Measurements from ENCODE around the gene DPM2.

The DPM2 gene

GRCh38 chr9:127937056-127937387 is 632 bp downstream of the DPM2 start:
- H3K27me3 ChIP-seq (ENCODE audit: control insufficient read depth in 2 of 2, insufficient read depth in 2 of 2, low read length in 2 of 2) = no peaks in the 10 kb centered on the region
- peaks cover 5 to 8% of the 10 kb centered on the region in 2 donors for H3K36me3 ChIP-seq (ENCODE audit: control insufficient read depth in 2 of 2, insufficient read depth in 2 of 2, low read length in 2 of 2)
- H3K9me3 ChIP-seq (ENCODE audit: control insufficient read depth in 2 of 2, low read length in 2 of 2) = no peaks in the 10 kb centered on the region
- H3K9ac ChIP-seq (ENCODE audit: low read depth in 1 of 2, low read length in 2 of 2) = peak overlapping the region; percentile 62 to 72
- H3K4me1 ChIP-seq (ENCODE audit: control insufficient read depth in 2 of 2, insufficient read depth in 2 of 2, low read length in 2 of 2) = peaks cover 21 to 23% of the 10 kb centered on the region in 2 donors
- H3K27ac ChIP-seq (ENCODE audit: low read depth in 2 of 2, low read length in 2 of 2) = peak overlapping the region in 1 of 2 donors; percentile 56
- H3K4me3 ChIP-seq (ENCODE audit: low read length in 2 of 2) = peak overlapping the region; percentile 86 to 93

DNA sequence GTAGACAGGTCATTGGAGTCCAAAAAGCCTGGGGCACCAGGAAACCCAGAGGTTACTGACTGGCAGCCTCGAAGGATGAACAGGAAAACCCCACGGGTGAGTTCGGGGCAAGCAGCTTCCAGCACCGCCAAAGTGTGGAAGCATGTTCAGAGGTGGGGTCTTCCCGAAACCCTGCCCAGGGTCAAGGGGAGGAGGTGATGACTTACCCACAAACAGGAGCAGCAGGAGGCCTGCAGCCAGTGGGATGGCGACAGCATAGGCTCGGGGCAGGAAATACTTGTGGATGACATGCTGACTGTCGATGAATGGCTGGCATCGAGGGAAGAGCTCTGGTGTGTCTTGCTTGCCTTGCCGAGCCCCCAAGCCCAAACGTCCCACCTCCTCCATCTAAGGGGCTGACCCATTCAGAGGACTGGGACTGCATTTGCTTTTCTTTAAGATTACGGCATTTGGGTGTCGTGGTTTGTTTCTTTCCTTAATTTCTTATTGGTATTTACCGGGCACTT is 1.3 kb downstream of the DPM2 start:
- no peaks in the 10 kb centered on the region for H3K27me3 ChIP-seq (ENCODE audit: control insufficient read depth in 2 of 2, insufficient read depth in 2 of 2, low read length in 2 of 2)
- H3K27ac ChIP-seq (ENCODE audit: low read depth in 2 of 2, low read length in 2 of 2) = no peak overlapping the region
- no peaks in the 10 kb centered on the region for H3K9me3 ChIP-seq (ENCODE audit: control insufficient read depth in 2 of 2, low read length in 2 of 2)
- H3K4me3 ChIP-seq (ENCODE audit: low read length in 2 of 2) = peak overlapping the region; percentile 86 to 93
- H3K4me1 ChIP-seq (ENCODE audit: control insufficient read depth in 2 of 2, insufficient read depth in 2 of 2, low read length in 2 of 2) = peaks cover 23% of the 10 kb centered on the region in 2 donors
- peak overlapping the region in 1 of 2 donors; percentile 72 for H3K9ac ChIP-seq (ENCODE audit: low read depth in 1 of 2, low read length in 2 of 2)
- H3K36me3 ChIP-seq (ENCODE audit: control insufficient read depth in 2 of 2, insufficient read depth in 2 of 2, low read length in 2 of 2) = peaks cover 5 to 8% of the 10 kb centered on the region in 2 donors

- Histone ChIP-seq H3K4me3 (ENCODE audit: low read length in 2 of 2) (peak overlapping the region in 1 of 2 donors; percentile 3), H3K4me1 (ENCODE audit: control insufficient read depth in 2 of 2, insufficient read depth in 2 of 2, low read length in 2 of 2) (peaks cover 23 to 29% of the 10 kb centered on the region in 2 donors), H3K9ac (ENCODE audit: low read depth in 1 of 2, low read length in 2 of 2) (no peak overlapping the region)
Observed at GRCh38 chr9:127935765-127936221, 1.9 kb downstream of the DPM2 start.

GRCh38 chr9:127934986-127935385 is 2.7 kb downstream of the DPM2 start:
- Histone ChIP-seq H3K4me3 (ENCODE audit: low read length in 2 of 2) (no peak overlapping the region), H3K9me3 (ENCODE audit: control insufficient read depth in 2 of 2, low read length in 2 of 2) (no peaks in the 10 kb centered on the region), H3K36me3 (ENCODE audit: control insufficient read depth in 2 of 2, insufficient read depth in 2 of 2, low read length in 2 of 2) (peaks cover 0 to 2% of the 10 kb centered on the region in 2 donors), H3K27me3 (ENCODE audit: control insufficient read depth in 2 of 2, insufficient read depth in 2 of 2, low read length in 2 of 2) (peaks cover 0 to 4% of the 10 kb centered on the region in 2 donors), H3K9ac (ENCODE audit: low read depth in 1 of 2, low read length in 2 of 2) (no peak overlapping the region), H3K27ac (ENCODE audit: low read depth in 2 of 2, low read length in 2 of 2) (no peak overlapping the region), H3K4me1 (ENCODE audit: control insufficient read depth in 2 of 2, insufficient read depth in 2 of 2, low read length in 2 of 2) (peaks cover 28 to 29% of the 10 kb centered on the region in 2 donors)

More at GRCh38 chr9:127935765-127936221, 1.9 kb downstream of the DPM2 start:
- Histone ChIP-seq H3K9me3 (ENCODE audit: control insufficient read depth in 2 of 2, low read length in 2 of 2) (no peaks in the 10 kb centered on the region), H3K27ac (ENCODE audit: low read depth in 2 of 2, low read length in 2 of 2) (no peak overlapping the region), H3K27me3 (ENCODE audit: control insufficient read depth in 2 of 2, insufficient read depth in 2 of 2, low read length in 2 of 2) (peaks cover 0 to 2% of the 10 kb centered on the region in 2 donors), H3K36me3 (ENCODE audit: control insufficient read depth in 2 of 2, insufficient read depth in 2 of 2, low read length in 2 of 2) (peaks cover 0 to 5% of the 10 kb centered on the region in 2 donors)

GRCh38 chr9:127934248-127934647 is 3.4 kb downstream of the DPM2 start:
- H3K9me3 ChIP-seq (ENCODE audit: control insufficient read depth in 2 of 2, low read length in 2 of 2) = no peaks in the 10 kb centered on the region
- H3K36me3 ChIP-seq (ENCODE audit: control insufficient read depth in 2 of 2, insufficient read depth in 2 of 2, low read length in 2 of 2) = no peaks in the 10 kb centered on the region
- H3K4me1 ChIP-seq (ENCODE audit: control insufficient read depth in 2 of 2, insufficient read depth in 2 of 2, low read length in 2 of 2) = peaks cover 28 to 29% of the 10 kb centered on the region in 2 donors
- peaks cover 4 to 10% of the 10 kb centered on the region in 2 donors for H3K27me3 ChIP-seq (ENCODE audit: control insufficient read depth in 2 of 2, insufficient read depth in 2 of 2, low read length in 2 of 2)
- H3K4me3 ChIP-seq (ENCODE audit: low read length in 2 of 2) = no peak overlapping the region
- H3K27ac ChIP-seq (ENCODE audit: low read depth in 2 of 2, low read length in 2 of 2) = no peak overlapping the region
- no peak overlapping the region for H3K9ac ChIP-seq (ENCODE audit: low read depth in 1 of 2, low read length in 2 of 2)

- H3K27ac ChIP-seq (ENCODE audit: low read depth in 2 of 2, low read length in 2 of 2) = no peak overlapping the region
- H3K27me3 ChIP-seq (ENCODE audit: control insufficient read depth in 2 of 2, insufficient read depth in 2 of 2, low read length in 2 of 2) = peaks cover 24% of the 10 kb centered on the region in 2 donors
- H3K4me1 ChIP-seq (ENCODE audit: control insufficient read depth in 2 of 2, insufficient read depth in 2 of 2, low read length in 2 of 2) = peaks cover 28 to 30% of the 10 kb centered on the region in 2 donors
Observed at GRCh38 chr9:127931092-127931881, 6.4 kb downstream of the DPM2 start.

GRCh38 chr9:127930231-127931091 is 7.2 kb downstream of the DPM2 start, which contains the start of gene PIP5KL1:
Gene PIP5KL1 (minus strand): TSS chr9:127930777. CDS start chr9:127930752, 25 bp downstream.
- Histone ChIP-seq H3K4me1 (ENCODE audit: control insufficient read depth in 2 of 2, insufficient read depth in 2 of 2, low read length in 2 of 2) (peaks cover 24 to 27% of the 10 kb centered on the region in 2 donors), H3K27me3 (ENCODE audit: control insufficient read depth in 2 of 2, insufficient read depth in 2 of 2, low read length in 2 of 2) (peaks cover 24 to 28% of the 10 kb centered on the region in 2 donors), H3K36me3 (ENCODE audit: control insufficient read depth in 2 of 2, insufficient read depth in 2 of 2, low read length in 2 of 2) (no peaks in the 10 kb centered on the region), H3K4me3 (ENCODE audit: low read length in 2 of 2) (peak within 1 kb of the TSS; percentile 28 to 52), H3K27ac (ENCODE audit: low read depth in 2 of 2, low read length in 2 of 2) (no peak within 1 kb of the TSS), H3K9me3 (ENCODE audit: control insufficient read depth in 2 of 2, low read length in 2 of 2) (no peaks in the 10 kb centered on the region), H3K9ac (ENCODE audit: low read depth in 1 of 2, low read length in 2 of 2) (peak within 1 kb of the TSS in 1 of 2 donors; percentile 3)

More at GRCh38 chr9:127931092-127931881, 6.4 kb downstream of the DPM2 start:
- no peaks in the 10 kb centered on the region for H3K36me3 ChIP-seq (ENCODE audit: control insufficient read depth in 2 of 2, insufficient read depth in 2 of 2, low read length in 2 of 2)
- peak overlapping the region; percentile 6 to 52 for H3K4me3 ChIP-seq (ENCODE audit: low read length in 2 of 2)
- peak overlapping the region in 1 of 2 donors; percentile 3 for H3K9ac ChIP-seq (ENCODE audit: low read depth in 1 of 2, low read length in 2 of 2)
- no peaks in the 10 kb centered on the region for H3K9me3 ChIP-seq (ENCODE audit: control insufficient read depth in 2 of 2, low read length in 2 of 2)

DNA sequence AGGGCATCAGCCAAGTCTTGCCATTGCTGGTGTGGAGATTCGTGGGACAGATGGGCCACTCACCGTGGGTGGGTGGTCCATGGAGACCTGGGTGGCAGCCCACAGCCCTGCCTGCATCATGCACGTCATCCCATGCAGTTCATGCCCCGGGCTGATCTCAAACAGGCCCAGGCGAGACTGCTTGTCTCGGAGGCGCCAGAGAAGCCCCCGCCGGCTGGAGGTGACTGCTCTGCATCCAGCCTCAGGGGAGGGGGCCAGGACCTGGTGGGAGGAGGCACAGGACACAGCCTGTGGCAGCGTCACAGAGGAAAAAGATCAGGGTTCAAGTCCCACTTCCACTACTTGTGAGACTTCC is 8.1 kb downstream of the DPM2 start:
- H3K27me3 ChIP-seq (ENCODE audit: control insufficient read depth in 2 of 2, insufficient read depth in 2 of 2, low read length in 2 of 2) = peaks cover 29 to 34% of the 10 kb centered on the region in 2 donors
- H3K9ac ChIP-seq (ENCODE audit: low read depth in 1 of 2, low read length in 2 of 2) = no peak overlapping the region
- H3K27ac ChIP-seq (ENCODE audit: low read depth in 2 of 2, low read length in 2 of 2) = no peak overlapping the region
- no peaks in the 10 kb centered on the region for H3K36me3 ChIP-seq (ENCODE audit: control insufficient read depth in 2 of 2, insufficient read depth in 2 of 2, low read length in 2 of 2)
- peaks cover 24 to 27% of the 10 kb centered on the region in 2 donors for H3K4me1 ChIP-seq (ENCODE audit: control insufficient read depth in 2 of 2, insufficient read depth in 2 of 2, low read length in 2 of 2)
- H3K4me3 ChIP-seq (ENCODE audit: low read length in 2 of 2) = no peak overlapping the region
- no peaks in the 10 kb centered on the region for H3K9me3 ChIP-seq (ENCODE audit: control insufficient read depth in 2 of 2, low read length in 2 of 2)

DNA sequence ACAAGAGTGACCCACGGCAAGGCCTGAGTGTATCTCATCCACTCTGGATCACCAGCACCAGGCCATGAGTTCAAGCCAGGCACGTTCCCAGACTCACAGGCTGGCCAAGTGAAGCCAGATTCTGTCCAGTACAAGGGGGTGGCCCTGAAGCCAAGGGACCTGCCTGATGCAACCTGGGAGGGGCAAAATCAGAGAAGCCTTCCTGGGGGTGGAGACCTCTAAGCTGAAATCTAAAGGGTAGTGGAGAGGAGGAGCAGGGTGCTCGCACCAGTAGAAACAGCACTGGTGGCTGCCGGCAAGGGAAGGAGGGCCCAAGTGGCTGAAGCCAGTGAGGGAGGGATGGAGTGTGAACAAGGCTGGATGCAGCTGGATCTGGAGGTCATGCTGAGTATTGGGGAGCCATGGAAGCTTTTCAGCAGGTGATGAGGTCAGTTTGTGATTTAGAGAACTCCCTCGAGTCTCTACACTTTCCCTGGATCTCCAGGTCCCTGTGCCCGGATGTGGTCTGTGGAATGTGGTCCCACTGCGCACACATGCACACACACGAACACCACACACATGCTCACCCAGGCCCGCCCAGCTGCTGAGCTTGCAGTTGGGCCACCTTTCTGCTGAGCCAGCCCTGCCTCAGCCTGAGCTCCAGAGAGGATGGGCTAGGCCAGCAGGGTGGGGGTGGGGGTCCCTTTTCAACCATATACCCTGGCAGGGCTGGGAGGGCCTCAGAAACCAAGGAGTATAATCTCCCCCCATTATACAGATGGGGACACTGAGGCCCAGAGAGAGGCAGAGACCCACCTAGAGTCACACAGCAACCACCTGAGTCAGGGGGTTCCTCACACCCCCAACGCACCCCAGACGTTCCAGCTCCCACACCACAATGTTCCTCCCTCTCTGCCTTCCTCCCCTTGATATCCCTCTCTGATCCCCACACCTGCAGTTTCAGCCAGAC is 8.7 kb downstream of the DPM2 start:
- Histone ChIP-seq H3K36me3 (ENCODE audit: control insufficient read depth in 2 of 2, insufficient read depth in 2 of 2, low read length in 2 of 2) (no peaks in the 10 kb centered on the region), H3K9ac (ENCODE audit: low read depth in 1 of 2, low read length in 2 of 2) (no peak overlapping the region), H3K4me3 (ENCODE audit: low read length in 2 of 2) (no peak overlapping the region), H3K4me1 (ENCODE audit: control insufficient read depth in 2 of 2, insufficient read depth in 2 of 2, low read length in 2 of 2) (peaks cover 24 to 27% of the 10 kb centered on the region in 2 donors), H3K27me3 (ENCODE audit: control insufficient read depth in 2 of 2, insufficient read depth in 2 of 2, low read length in 2 of 2) (peaks cover 29 to 36% of the 10 kb centered on the region in 2 donors), H3K9me3 (ENCODE audit: control insufficient read depth in 2 of 2, low read length in 2 of 2) (no peaks in the 10 kb centered on the region), H3K27ac (ENCODE audit: low read depth in 2 of 2, low read length in 2 of 2) (no peak overlapping the region)
